HepG2 (cell line): ENCODE data around the gene FAAP20. TPM values are rescaled to one million over a fixed set of nuclear protein-coding genes. Genes with fewer than 3 reads are reported as not detected.

Experiments used
- ATAC-seq: fragments of 200-7000 bp; cut with Tn5 transposase; 3 replicates; pipeline ENCODE4 v1.9.1; 2020; ENCODE audit warnings: mild to moderate bottlenecking, moderate library complexity
- BruUV-seq: library from RNA; stranded (reverse); fragments of 400-500 nt; replicated peaks from 2 replicates; lab custom pipeline; 2021; lab: Mats Ljungman, UMichigan
- CTCF ChIA-PET: fragments of 300-600 bp; formaldehyde crosslinking; extraction: SDS; loops from one replicate; lab custom pipeline; 2021; ENCODE audit warnings: low total read pairs, inconsistent platforms, low intra/inter-chr PET ratio; lab: Yijun Ruan, JAX
- POLR2A ChIA-PET: fragments of 350-600 bp; sonication (Branson Sonifier 250); formaldehyde crosslinking; loops from one replicate; lab custom pipeline; 2020; ENCODE audit warnings: antibody characterized with exemption, inconsistent platforms; lab: Yijun Ruan, JAX
- DNase-seq: peaks from one replicate; pipeline ENCODE4 v3.0.0-alpha.2; 2015; ENCODE audit warnings: low spot score
- FAIRE-seq: peaks from 3 replicates; lab custom pipeline; 2011; peaks lifted over from hg19 to GRCh38; lab: Jason Lieb, UNC
- H2AFZ ChIP-seq: one replicate; pipeline ENCODE4 v1.6.1; 2011; ENCODE audit warnings: low read length, inconsistent platforms
- H3K27ac ChIP-seq: fragments of 300-600 bp; 3 replicates; pipeline ENCODE4 v1.8.0; 2011; ENCODE audit warnings: mixed run types, mild to moderate bottlenecking, mixed read lengths, low read length, inconsistent platforms; ENCODE audit not compliant: insufficient read depth; ENCODE audit errors: extremely low read length
- H3K27me3 ChIP-seq, 2 experiments: fragments of 200-600 bp in 1 of 2; 2 replicates in 1 of 2; 3 replicates in 1 of 2; pipeline versions ENCODE4 v1.6.0 to v1.8.0; 2011; ENCODE audit warnings: low read length in 2 of 2, mild to moderate bottlenecking in 2 of 2, moderate library complexity in 2 of 2, inconsistent platforms in 1 of 2; ENCODE audit not compliant: insufficient read depth in 2 of 2, control insufficient read depth in 1 of 2
- H3K36me3 ChIP-seq, 2 experiments: fragments of 200-600 bp in 1 of 2; replicated peaks in 1 of 2; 2 replicates in 1 of 2; 3 replicates in 1 of 2; pipeline versions ENCODE4 v1.5.1 to v1.8.0; 2011; ENCODE audit warnings: low read length in 2 of 2, inconsistent platforms in 1 of 2; ENCODE audit not compliant: insufficient read depth in 2 of 2, control insufficient read depth in 1 of 2
- H3K4me1 ChIP-seq: 2 replicates; pipeline ENCODE4 v1.5.1; 2012; ENCODE audit warnings: low read length, inconsistent platforms; ENCODE audit not compliant: insufficient read depth
- H3K4me2 ChIP-seq: 2 replicates; pipeline ENCODE4 v1.6.0; 2011; ENCODE audit warnings: low read depth, low read length, inconsistent platforms
- H3K4me3 ChIP-seq, 3 experiments: fragments of 200-600 bp in 1 of 3; sonication (generic), shearing (Covaris generic) in 1 of 3; replicated peaks in 1 of 3; 2 replicates each; pipeline ENCODE4 v1.5.1; 2011 to 2016; ENCODE audit warnings: low read length in 3 of 3, inconsistent platforms in 2 of 3, low read depth in 2 of 3, mild to moderate bottlenecking in 2 of 3, control low read depth in 1 of 3, mixed read lengths in 1 of 3; ENCODE audit not compliant: insufficient read depth in 1 of 3
- H3K79me2 ChIP-seq: one replicate; pipeline ENCODE4 v1.6.1; 2011; ENCODE audit warnings: low read length, inconsistent platforms; ENCODE audit not compliant: insufficient read depth
- H3K9ac ChIP-seq: 2 replicates; pipeline ENCODE4 v1.6.0; 2011; ENCODE audit warnings: mild to moderate bottlenecking, low read depth, low read length, inconsistent platforms; ENCODE audit not compliant: insufficient read depth
- H3K9me3 ChIP-seq: 2 replicates; pipeline ENCODE4 v1.5.1; 2012; ENCODE audit warnings: mild to moderate bottlenecking, low read length
- H4K20me1 ChIP-seq: 2 replicates; pipeline ENCODE4 v1.6.0; 2011; ENCODE audit warnings: inconsistent platforms, mild to moderate bottlenecking, low read length, moderate library complexity; ENCODE audit not compliant: insufficient read depth
- ELK4 ChIP-seq: sonication (generic); formaldehyde crosslinking; IDR thresholded peaks from 2 replicates; pipeline ENCODE4 v1.9.0; 2021; ENCODE audit warnings: missing genetic modification reagents, borderline replicate concordance
- JUND ChIP-seq: sonication (generic); formaldehyde crosslinking; IDR thresholded peaks from 2 replicates; pipeline ENCODE4 v1.8.0; 2022; ENCODE audit warnings: mild to moderate bottlenecking, missing genetic modification reagents
- MED13 ChIP-seq: sonication (generic); formaldehyde crosslinking; IDR thresholded peaks from 2 replicates; pipeline ENCODE4 v1.5.0; 2020; ENCODE audit warnings: missing genetic modification reagents
- MTA3 ChIP-seq: sonication (generic); formaldehyde crosslinking; IDR thresholded peaks from 2 replicates; pipeline ENCODE4 v1.4.0; 2020; ENCODE audit warnings: missing genetic modification reagents
- NCOA5 ChIP-seq: sonication (generic); formaldehyde crosslinking; IDR thresholded peaks from 2 replicates; pipeline ENCODE4 v1.4.0; 2020; ENCODE audit warnings: missing genetic modification reagents
- SRSF1 ChIP-seq: fragments of 200-400 bp; formaldehyde crosslinking; optimal IDR thresholded peaks from 2 replicates; pipeline ENCODE3; 2017; ENCODE audit warnings: mild to moderate bottlenecking, low read depth, low read length, moderate library complexity
- ZBTB38 ChIP-seq: sonication (generic); formaldehyde crosslinking; IDR thresholded peaks from 2 replicates; pipeline ENCODE4 v1.5.1; 2020; ENCODE audit warnings: mild to moderate bottlenecking, missing genetic modification reagents
- ZNF138 ChIP-seq: sonication (generic); formaldehyde crosslinking; IDR thresholded peaks from 2 replicates; pipeline ENCODE4 v1.5.0; 2020; ENCODE audit warnings: mild to moderate bottlenecking, low read depth, missing genetic modification reagents
- ZNF17 ChIP-seq: sonication (generic); formaldehyde crosslinking; IDR thresholded peaks from 2 replicates; pipeline ENCODE4 v1.5.0; 2020; ENCODE audit warnings: mild to moderate bottlenecking, missing genetic modification reagents
- ZNF205 ChIP-seq: IDR thresholded peaks from 2 replicates; pipeline ENCODE4 v1.6.1; 2018; ENCODE audit warnings: missing biosample characterization, missing genetic modification reagents
- ZNF337 ChIP-seq: sonication (generic); formaldehyde crosslinking; IDR thresholded peaks from 2 replicates; pipeline ENCODE4 v1.5.1; 2020; ENCODE audit warnings: missing genetic modification reagents, low read depth, mild to moderate bottlenecking, borderline replicate concordance
- ZNF550 ChIP-seq: sonication (generic); formaldehyde crosslinking; IDR thresholded peaks from 2 replicates; pipeline ENCODE4 v1.4.0; 2020; ENCODE audit warnings: mild to moderate bottlenecking, missing genetic modification reagents, borderline replicate concordance
- ZNF816 ChIP-seq: sonication (generic); formaldehyde crosslinking; IDR thresholded peaks from 2 replicates; pipeline ENCODE4 v1.8.0; 2022; ENCODE audit warnings: missing genetic modification reagents, mild to moderate bottlenecking, borderline replicate concordance
- ZSCAN12 ChIP-seq: sonication (generic); formaldehyde crosslinking; IDR thresholded peaks from 2 replicates; pipeline ENCODE4 v1.9.0; 2021; ENCODE audit warnings: mild to moderate bottlenecking, missing genetic modification reagents
- WGBS: methylation state at CpG from one replicate; pipeline ENCODE4 v1.1.6; 2017; ENCODE audit warnings: low lambda C conversion rate; 5-methylcytosine and 5-hydroxymethylcytosine counted together
- in situ Hi-C: cut with HindIII; loops from 2 replicates; pipeline ENCODE4 v1.10.0; 2017; ENCODE audit warnings: low pct_unique_long_range_greater_than_20kb; ENCODE audit not compliant: extremely low pct_ligation_motif_present
- intact Hi-C: fragments of 100-400 bp; cut with micrococcal nuclease; formaldehyde crosslinking; loops from one replicate; pipeline ENCODE4 v1.10.0; 2022; ENCODE audit not compliant: unreplicated experiment
- polyA plus RNA-seq, 8 experiments: library from polyadenylated mRNA; depleted of rRNA in 3 of 8; stranded (reverse) in 7 of 8; unstranded in 1 of 8; fragments of >200 nt; fragmentation: Illumina TruSeq in 4 of 8; extraction: Trizol in 4 of 8; gene quantifications; 2 replicates each; pipeline versions ENCODE4 v1.2.1 to v1.2.3, GENCODE V29; 2011 to 2016; ENCODE audit warnings: low read depth in 4 of 8, missing spikeins in 1 of 8, mixed read lengths in 1 of 8; ENCODE audit not compliant: insufficient read depth in 1 of 8
- total RNA-seq, 5 experiments: library from RNA; depleted of rRNA; stranded (reverse); fragments of >200 nt; fragmentation: Illumina TruSeq; extraction: Trizol; gene quantifications; 2 replicates each; pipeline ENCODE4 v1.2.3, GENCODE V29; 2016; ENCODE audit warnings: low read depth in 1 of 5
- TF ChIP-seq, protein P1 (sequence below): IDR thresholded peaks from 2 replicates; pipeline ENCODE4 v1.6.1; 2016; ENCODE audit warnings: mild to moderate bottlenecking, missing biosample characterization, missing genetic modification reagents
- TF ChIP-seq, protein P2 (sequence below): IDR thresholded peaks from 2 replicates; pipeline ENCODE4 v1.4.0; 2020; ENCODE audit warnings: mild to moderate bottlenecking, missing genetic modification reagents

FAAP20 gene
- total and polyA plus RNA-seq, 2 of the 13 experiments (the other 11 are each of a cell fraction or from before 2014, with no cell fraction given) = 9.6 to 10.8 TPM

DNA sequence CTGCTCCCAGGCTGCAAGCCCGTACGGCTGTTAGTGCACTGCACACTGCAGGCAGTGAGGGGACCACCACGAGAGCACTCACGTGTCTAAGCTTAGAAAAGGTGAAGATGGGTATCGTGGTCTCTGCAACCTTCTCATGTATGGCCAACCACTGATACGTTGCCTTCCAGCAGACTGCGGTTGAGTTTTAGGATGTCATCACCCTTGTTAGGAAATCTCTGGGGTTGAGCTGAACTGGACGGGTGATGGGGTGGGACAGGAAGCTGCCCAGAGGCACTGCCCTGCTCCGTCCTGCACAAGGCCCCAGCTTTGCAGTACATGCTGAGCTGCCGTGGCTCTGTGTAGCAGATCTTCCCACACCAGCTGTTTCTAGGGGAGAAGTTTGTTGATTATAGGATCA, 43.3 kb downstream of the FAAP20 start (continued):
- no peak for TF ChIP-seq ELK4
- TF ChIP-seq ZBTB38 (CRISPR knock-in tag) = no peak
- no peak for TF ChIP-seq ZNF816 (CRISPR knock-in tag)

GRCh38 chr1:2150801-2151200, 43.8 kb downstream of the FAAP20 start:
- Histone ChIP-seq H3K27me3 (no peaks in the 10 kb centered on the region), H3K4me1 (no peaks in the 10 kb centered on the region), H3K9me3 (no peaks in the 10 kb centered on the region), H3K27ac (no peak overlapping the region), H3K79me2 (peaks cover 7% of the 10 kb centered on the region), H3K9ac (no peak overlapping the region), H3K4me3 (no peak overlapping the region), H3K4me2 (no peak overlapping the region), H3K36me3 (peaks cover 30 to 80% of the 10 kb centered on the region in 2 experiments), H2AFZ (no peak overlapping the region), H4K20me1 (peaks cover 3% of the 10 kb centered on the region; the same call in 1 of the 2 replicates)
- ATAC-seq = no peak
- intact Hi-C loops = no loop called here
- FAIRE-seq = no peak
- DNase-seq = no peak
- BruUV-seq = no TSS peak
- in situ Hi-C loops = no loop called here
- TF ChIP-seq ZNF17 (CRISPR knock-in tag) (no peak), MED13 (CRISPR knock-in tag) (no peak), SRSF1 (no peak), ZNF138 (CRISPR knock-in tag) (no peak), ZNF337 (CRISPR knock-in tag) (no peak), ZSCAN12 (no peak), JUND (no peak), ZNF205 (no peak), ZNF816 (CRISPR knock-in tag) (no peak), ZNF550 (CRISPR knock-in tag) (no peak), NCOA5 (CRISPR knock-in tag) (no peak), MTA3 (CRISPR knock-in tag) (no peak)
- TF ChIP-seq, protein P1, sequence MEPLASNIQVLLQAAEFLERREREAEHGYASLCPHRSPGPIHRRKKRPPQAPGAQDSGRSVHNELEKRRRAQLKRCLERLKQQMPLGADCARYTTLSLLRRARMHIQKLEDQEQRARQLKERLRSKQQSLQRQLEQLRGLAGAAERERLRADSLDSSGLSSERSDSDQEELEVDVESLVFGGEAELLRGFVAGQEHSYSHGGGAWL (CRISPR knock-in tag) = no peak
- TF ChIP-seq, protein P2, sequence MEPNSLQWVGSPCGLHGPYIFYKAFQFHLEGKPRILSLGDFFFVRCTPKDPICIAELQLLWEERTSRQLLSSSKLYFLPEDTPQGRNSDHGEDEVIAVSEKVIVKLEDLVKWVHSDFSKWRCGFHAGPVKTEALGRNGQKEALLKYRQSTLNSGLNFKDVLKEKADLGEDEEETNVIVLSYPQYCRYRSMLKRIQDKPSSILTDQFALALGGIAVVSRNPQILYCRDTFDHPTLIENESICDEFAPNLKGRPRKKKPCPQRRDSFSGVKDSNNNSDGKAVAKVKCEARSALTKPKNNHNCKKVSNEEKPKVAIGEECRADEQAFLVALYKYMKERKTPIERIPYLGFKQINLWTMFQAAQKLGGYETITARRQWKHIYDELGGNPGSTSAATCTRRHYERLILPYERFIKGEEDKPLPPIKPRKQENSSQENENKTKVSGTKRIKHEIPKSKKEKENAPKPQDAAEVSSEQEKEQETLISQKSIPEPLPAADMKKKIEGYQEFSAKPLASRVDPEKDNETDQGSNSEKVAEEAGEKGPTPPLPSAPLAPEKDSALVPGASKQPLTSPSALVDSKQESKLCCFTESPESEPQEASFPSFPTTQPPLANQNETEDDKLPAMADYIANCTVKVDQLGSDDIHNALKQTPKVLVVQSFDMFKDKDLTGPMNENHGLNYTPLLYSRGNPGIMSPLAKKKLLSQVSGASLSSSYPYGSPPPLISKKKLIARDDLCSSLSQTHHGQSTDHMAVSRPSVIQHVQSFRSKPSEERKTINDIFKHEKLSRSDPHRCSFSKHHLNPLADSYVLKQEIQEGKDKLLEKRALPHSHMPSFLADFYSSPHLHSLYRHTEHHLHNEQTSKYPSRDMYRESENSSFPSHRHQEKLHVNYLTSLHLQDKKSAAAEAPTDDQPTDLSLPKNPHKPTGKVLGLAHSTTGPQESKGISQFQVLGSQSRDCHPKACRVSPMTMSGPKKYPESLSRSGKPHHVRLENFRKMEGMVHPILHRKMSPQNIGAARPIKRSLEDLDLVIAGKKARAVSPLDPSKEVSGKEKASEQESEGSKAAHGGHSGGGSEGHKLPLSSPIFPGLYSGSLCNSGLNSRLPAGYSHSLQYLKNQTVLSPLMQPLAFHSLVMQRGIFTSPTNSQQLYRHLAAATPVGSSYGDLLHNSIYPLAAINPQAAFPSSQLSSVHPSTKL (CRISPR knock-in tag) = no peak
- 94% methylated on average over 18 of the region's 19 CpGs for WGBS
- ChIA-PET CTCF (no interaction called here), POLR2A (interaction anchor here (1.3 kb wide), 1 partner anchor 13 kb away, joined by 3 read pairs; no protein-coding TSS in a partner anchor)
